Subcutaneous abdominal adipose tissue (tissue), 5 donors: ENCODE data around the gene CSF2RB.

Source experiments
- H3K27ac ChIP-seq: one replicate; pipeline ENCODE4 v1.7.0; 2013; ENCODE audit warnings: low read depth, mild to moderate bottlenecking, inconsistent platforms, low read length, moderate library complexity
- H3K27me3 ChIP-seq, 5 donors: one replicate each; pipeline ENCODE4 v1.7.0; 2013; ENCODE audit warnings: low read length in 5 of 5, inconsistent platforms in 1 of 5; ENCODE audit not compliant: control insufficient read depth in 5 of 5, insufficient read depth in 4 of 5
- H3K36me3 ChIP-seq, 5 donors: one replicate each; pipeline ENCODE4 v1.7.0; 2013; ENCODE audit warnings: low read length in 5 of 5; ENCODE audit not compliant: control insufficient read depth in 5 of 5, insufficient read depth in 5 of 5
- H3K4me1 ChIP-seq, 5 donors: one replicate each; pipeline ENCODE4 v1.7.0; 2013; ENCODE audit warnings: low read length in 5 of 5, mild to moderate bottlenecking in 3 of 5, moderate library complexity in 1 of 5; ENCODE audit not compliant: control insufficient read depth in 5 of 5, insufficient read depth in 5 of 5
- H3K4me3 ChIP-seq, 5 donors: one replicate each; pipeline ENCODE4 v1.7.0; 2013; ENCODE audit warnings: low read length in 5 of 5, low read depth in 1 of 5
- H3K9ac ChIP-seq, 5 donors: one replicate each; pipeline ENCODE4 v1.7.0; 2013; ENCODE audit warnings: low read length in 5 of 5, mild to moderate bottlenecking in 4 of 5, moderate library complexity in 3 of 5
- H3K9me3 ChIP-seq, 5 donors: one replicate each; pipeline ENCODE4 v1.7.0; 2013; ENCODE audit warnings: low read length in 5 of 5; ENCODE audit not compliant: control insufficient read depth in 5 of 5
- donor health status: healthy.
- donor health status: healthy.
- donor health status: healthy.
- donor health status: healthy.
- donor health status: healthy.

Gene CSF2RB

DNA sequence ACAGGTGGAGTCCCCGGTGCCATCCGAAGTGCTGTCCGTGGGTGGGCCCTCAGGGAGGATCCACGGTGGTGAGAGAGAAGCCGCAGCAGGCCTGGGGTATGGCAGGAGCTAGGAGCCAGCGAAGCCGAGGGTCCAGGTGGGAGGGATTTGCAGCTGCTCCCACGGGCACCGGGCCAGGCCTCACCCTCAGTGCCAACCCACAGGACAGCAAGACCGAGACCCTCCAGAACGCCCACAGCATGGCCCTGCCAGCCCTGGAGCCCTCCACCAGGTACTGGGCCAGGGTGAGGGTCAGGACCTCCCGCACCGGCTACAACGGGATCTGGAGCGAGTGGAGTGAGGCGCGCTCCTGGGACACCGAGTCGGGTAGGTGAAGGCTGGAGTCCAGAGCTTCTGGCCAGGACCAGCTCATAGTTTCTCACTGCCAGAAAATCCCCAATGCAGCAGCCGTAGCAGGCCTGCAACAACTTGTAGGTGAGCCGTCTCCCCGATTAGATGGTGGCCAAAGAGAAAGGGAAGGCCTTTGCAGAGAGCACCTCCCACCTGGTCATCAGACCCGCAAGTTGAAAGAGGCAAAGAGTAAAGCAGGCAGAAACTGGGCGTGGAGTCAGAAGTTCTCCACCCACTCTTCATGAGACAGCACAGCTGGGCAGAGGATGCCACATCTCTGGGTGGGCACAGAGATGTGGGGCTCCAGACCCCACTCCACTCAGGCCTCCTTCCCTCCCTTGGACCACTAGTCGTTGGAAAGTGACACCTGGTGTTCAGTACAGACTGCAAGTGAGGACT is 20.4 kb downstream of the CSF2RB start:
- H3K9me3 ChIP-seq, result no peaks in the 10 kb centered on the region
- H3K9ac ChIP-seq, result no peak overlapping the region
- H3K36me3 ChIP-seq, result peaks cover 0 to 36% (median 5%) of the 10 kb centered on the region in 5 donors
- peaks cover 0 to 9% (median 4%) of the 10 kb centered on the region in 5 donors for H3K4me1 ChIP-seq
- no peak overlapping the region for H3K4me3 ChIP-seq
- peaks cover 0 to 12% (median 3%) of the 10 kb centered on the region in 5 donors for H3K27me3 ChIP-seq
- H3K27ac ChIP-seq, result no peak overlapping the region

DNA sequence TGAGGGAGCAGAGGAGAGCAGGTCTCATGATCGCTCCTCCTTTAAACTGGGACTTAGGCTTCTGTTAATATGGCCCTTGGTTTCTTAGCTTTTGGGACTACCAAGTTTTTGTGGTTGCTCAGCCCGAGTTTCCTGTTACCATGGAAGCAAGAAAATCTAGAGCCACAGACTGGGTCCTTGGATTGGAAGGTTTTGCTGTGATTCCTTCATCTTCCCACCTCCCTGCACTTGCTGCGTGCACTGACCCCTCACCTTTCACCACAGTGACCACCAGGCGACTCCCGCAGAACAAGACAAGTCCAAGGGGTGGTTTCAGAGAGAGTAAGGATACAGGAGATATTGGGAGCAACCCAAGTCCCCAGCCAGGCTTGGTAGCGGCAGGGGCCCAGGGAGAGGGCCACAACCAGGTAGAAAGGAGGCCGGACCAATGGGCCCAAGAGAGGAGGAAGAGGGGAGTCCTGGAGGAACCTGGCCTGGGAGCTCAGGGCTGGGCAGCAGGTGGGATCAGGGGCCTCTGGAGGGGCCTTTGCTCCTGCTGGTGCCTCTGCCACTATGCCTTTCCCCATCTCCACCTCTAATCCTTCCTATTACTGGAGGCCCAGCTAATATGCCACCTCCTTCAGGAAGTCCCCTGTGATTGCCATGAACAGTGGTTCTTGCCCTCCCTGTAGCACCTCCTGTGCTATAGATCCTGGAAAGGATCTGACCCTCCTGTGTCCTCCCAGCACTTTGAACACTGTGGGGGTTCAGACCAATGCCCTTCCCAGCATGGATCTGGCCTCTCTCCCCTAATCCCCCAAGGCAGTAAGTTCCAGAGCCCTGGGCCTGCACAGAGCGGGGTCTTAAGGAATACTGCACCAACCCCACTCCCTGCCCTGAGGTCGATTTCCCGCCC is 21.2 kb downstream of the CSF2RB start:
- H3K27ac ChIP-seq, result no peak overlapping the region
- no peaks in the 10 kb centered on the region for H3K9me3 ChIP-seq
- H3K27me3 ChIP-seq, result peaks cover 0 to 6% (median 3%) of the 10 kb centered on the region in 5 donors
- H3K4me3 ChIP-seq, result no peak overlapping the region
- H3K36me3 ChIP-seq, result peaks cover 0 to 28% (median 3%) of the 10 kb centered on the region in 5 donors
- H3K9ac ChIP-seq, result no peak overlapping the region
- peaks cover 0 to 9% (median 4%) of the 10 kb centered on the region in 5 donors for H3K4me1 ChIP-seq

DNA sequence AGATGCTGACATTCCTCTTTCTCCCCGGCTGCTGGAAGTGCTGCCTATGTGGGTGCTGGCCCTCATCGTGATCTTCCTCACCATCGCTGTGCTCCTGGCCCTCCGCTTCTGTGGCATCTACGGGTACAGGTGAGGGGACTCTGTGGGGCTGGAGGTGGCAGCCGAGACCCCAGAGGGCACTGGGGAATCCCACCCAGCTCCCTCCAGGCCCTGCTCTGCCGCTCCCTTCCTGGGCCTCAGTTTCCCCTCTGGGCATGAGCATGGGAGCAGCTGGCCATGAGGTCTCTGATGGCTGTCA is 21.8 kb downstream of the CSF2RB start:
- peaks cover 0 to 22% (median 3%) of the 10 kb centered on the region in 5 donors for H3K36me3 ChIP-seq
- H3K27me3 ChIP-seq, result peaks cover 0 to 3% (median 3%) of the 10 kb centered on the region in 5 donors
- peaks cover 0 to 9% (median 4%) of the 10 kb centered on the region in 5 donors for H3K4me1 ChIP-seq
- H3K9ac ChIP-seq, result no peak overlapping the region
- no peak overlapping the region for H3K27ac ChIP-seq
- H3K9me3 ChIP-seq, result no peaks in the 10 kb centered on the region
- H3K4me3 ChIP-seq, result no peak overlapping the region

DNA sequence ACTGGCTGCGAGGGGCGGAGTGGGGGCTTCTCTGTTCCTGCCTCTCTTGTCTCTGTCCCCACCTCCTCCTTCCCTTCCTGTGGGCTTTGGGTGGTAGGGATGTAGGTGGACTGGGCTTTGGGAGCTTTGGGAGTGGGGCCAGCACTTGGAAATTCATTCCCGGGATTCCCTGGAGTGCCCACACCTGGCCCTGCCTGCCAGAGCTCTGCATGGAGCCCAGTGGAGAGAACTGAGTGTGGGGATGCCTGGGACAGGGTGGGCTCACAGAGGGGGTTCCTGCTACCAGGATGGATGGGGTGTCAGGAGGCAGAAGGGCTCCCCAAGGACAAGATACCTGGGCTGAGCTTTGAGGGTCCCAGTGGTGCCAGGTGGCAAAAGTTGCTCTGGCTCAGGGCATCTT is 22.3 kb downstream of the CSF2RB start:
- Histone ChIP-seq H3K36me3 (peaks cover 0 to 18% (median 3%) of the 10 kb centered on the region in 5 donors), H3K9me3 (no peaks in the 10 kb centered on the region), H3K27me3 (peaks cover 0 to 3% (median 3%) of the 10 kb centered on the region in 5 donors), H3K9ac (no peak overlapping the region), H3K4me3 (no peak overlapping the region), H3K27ac (no peak overlapping the region), H3K4me1 (peaks cover 0 to 9% (median 4%) of the 10 kb centered on the region in 5 donors)

DNA sequence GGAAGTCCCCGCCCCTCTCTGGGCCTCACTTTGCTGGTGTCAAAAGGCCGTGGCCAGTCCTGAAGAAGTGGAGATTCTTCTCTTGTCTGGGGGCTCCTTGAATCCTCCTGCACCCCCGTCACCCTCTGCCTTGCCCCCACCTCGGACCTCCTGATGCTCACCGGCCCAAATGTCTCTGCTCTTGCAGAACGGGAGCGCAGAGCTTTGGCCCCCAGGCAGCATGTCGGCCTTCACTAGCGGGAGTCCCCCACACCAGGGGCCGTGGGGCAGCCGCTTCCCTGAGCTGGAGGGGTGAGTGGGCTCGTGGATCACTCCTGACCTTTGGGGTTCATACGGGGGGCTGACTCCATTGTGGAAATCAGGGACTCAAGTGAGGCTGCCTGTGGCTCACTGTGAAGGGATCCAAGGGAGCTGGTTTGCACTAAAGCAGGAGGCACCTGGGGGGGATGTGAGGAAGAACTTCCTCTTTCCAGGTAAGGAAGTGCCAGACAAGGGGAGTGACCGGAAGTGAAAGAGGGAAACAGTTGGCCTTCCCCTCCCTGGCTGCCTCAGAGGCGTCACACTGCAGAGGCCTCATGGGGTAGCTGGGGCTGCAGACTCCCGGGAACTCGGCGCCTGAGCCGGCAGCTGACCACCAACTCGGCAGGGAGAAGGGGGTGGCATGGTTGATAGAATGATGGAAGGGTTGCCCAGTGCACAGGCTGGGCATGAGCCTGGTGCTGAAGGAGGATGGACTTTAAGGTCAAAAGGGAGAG is 23.1 kb downstream of the CSF2RB start:
- Histone ChIP-seq H3K9me3 (no peaks in the 10 kb centered on the region), H3K4me1 (peaks cover 0 to 9% (median 4%) of the 10 kb centered on the region in 5 donors), H3K27me3 (peaks cover 0 to 3% (median 3%) of the 10 kb centered on the region in 5 donors), H3K4me3 (no peak overlapping the region), H3K36me3 (peaks cover 0 to 18% (median 3%) of the 10 kb centered on the region in 5 donors), H3K9ac (no peak overlapping the region), H3K27ac (no peak overlapping the region)

DNA sequence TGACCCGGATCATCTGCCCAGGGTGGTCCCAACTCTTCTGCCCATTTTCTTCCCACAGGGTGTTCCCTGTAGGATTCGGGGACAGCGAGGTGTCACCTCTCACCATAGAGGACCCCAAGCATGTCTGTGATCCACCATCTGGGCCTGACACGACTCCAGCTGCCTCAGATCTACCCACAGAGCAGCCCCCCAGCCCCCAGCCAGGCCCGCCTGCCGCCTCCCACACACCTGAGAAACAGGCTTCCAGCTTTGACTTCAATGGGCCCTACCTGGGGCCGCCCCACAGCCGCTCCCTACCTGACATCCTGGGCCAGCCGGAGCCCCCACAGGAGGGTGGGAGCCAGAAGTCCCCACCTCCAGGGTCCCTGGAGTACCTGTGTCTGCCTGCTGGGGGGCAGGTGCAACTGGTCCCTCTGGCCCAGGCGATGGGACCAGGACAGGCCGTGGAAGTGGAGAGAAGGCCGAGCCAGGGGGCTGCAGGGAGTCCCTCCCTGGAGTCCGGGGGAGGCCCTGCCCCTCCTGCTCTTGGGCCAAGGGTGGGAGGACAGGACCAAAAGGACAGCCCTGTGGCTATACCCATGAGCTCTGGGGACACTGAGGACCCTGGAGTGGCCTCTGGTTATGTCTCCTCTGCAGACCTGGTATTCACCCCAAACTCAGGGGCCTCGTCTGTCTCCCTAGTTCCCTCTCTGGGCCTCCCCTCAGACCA is 24.0 kb downstream of the CSF2RB start:
- H3K27ac ChIP-seq, result no peak overlapping the region
- peaks cover 0 to 17% (median 3%) of the 10 kb centered on the region in 5 donors for H3K36me3 ChIP-seq
- no peak overlapping the region for H3K9ac ChIP-seq
- H3K4me1 ChIP-seq, result peaks cover 0 to 9% (median 4%) of the 10 kb centered on the region in 5 donors
- H3K9me3 ChIP-seq, result no peaks in the 10 kb centered on the region
- H3K27me3 ChIP-seq, result peaks cover 0 to 3% (median 3%) of the 10 kb centered on the region in 5 donors
- H3K4me3 ChIP-seq, result no peak overlapping the region

DNA sequence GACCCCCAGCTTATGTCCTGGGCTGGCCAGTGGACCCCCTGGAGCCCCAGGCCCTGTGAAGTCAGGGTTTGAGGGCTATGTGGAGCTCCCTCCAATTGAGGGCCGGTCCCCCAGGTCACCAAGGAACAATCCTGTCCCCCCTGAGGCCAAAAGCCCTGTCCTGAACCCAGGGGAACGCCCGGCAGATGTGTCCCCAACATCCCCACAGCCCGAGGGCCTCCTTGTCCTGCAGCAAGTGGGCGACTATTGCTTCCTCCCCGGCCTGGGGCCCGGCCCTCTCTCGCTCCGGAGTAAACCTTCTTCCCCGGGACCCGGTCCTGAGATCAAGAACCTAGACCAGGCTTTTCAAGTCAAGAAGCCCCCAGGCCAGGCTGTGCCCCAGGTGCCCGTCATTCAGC is 24.6 kb downstream of the CSF2RB start:
- H3K9me3 ChIP-seq, result no peaks in the 10 kb centered on the region
- H3K27me3 ChIP-seq, result peaks cover 0 to 7% (median 3%) of the 10 kb centered on the region in 5 donors
- H3K4me3 ChIP-seq, result no peak overlapping the region
- H3K4me1 ChIP-seq, result peaks cover 0 to 9% (median 4%) of the 10 kb centered on the region in 5 donors
- H3K36me3 ChIP-seq, result peaks cover 0 to 11% (median 2%) of the 10 kb centered on the region in 5 donors
- H3K9ac ChIP-seq, result no peak overlapping the region
- H3K27ac ChIP-seq, result no peak overlapping the region

DNA sequence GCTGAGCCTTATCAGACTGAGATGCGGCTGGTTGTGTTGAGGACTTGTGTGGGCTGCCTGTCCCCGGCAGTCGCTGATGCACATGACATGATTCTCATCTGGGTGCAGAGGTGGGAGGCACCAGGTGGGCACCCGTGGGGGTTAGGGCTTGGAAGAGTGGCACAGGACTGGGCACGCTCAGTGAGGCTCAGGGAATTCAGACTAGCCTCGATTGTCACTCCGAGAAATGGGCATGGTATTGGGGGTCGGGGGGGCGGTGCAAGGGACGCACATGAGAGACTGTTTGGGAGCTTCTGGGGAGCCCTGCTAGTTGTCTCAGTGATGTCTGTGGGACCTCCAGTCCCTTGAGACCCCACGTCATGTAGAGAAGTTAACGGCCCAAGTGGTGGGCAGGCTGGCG is 25.5 kb downstream of the CSF2RB start:
- peaks cover 0 to 5% (median 2%) of the 10 kb centered on the region in 5 donors for H3K36me3 ChIP-seq
- H3K4me1 ChIP-seq, result peaks cover 0 to 9% (median 4%) of the 10 kb centered on the region in 5 donors
- no peaks in the 10 kb centered on the region for H3K9me3 ChIP-seq
- H3K4me3 ChIP-seq, result no peak overlapping the region
- H3K27me3 ChIP-seq, result peaks cover 0 to 7% (median 3%) of the 10 kb centered on the region in 5 donors
- no peak overlapping the region for H3K9ac ChIP-seq
- H3K27ac ChIP-seq, result no peak overlapping the region

DNA sequence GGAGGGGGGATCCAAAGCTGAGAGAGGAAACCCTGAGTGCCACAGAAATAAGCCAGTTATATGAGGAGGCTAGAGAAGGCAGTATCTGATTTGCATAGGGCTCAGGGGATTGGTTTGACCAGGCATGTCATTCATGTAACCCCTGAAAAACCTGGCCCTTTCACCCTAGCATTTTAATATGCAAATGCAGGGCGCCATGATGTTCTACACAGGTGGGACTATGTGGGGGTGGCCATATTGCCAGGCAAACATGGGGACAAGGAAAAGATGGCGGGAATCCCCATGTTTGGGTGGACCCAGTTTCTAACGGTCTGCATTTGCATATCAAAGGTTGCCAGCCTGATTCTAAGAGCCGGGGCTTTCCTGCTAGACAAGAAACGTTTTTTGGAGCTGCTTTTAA is 27.2 kb downstream of the CSF2RB start:
- Histone ChIP-seq H3K9me3 (no peaks in the 10 kb centered on the region), H3K27ac (no peak overlapping the region), H3K9ac (no peak overlapping the region), H3K27me3 (peaks cover 0 to 7% (median 2%) of the 10 kb centered on the region in 5 donors), H3K36me3 (no peaks in the 10 kb centered on the region), H3K4me3 (no peak overlapping the region), H3K4me1 (peaks cover 0 to 9% (median 4%) of the 10 kb centered on the region in 5 donors)
